SK-N-SH (cell line): ENCODE data around the gene MROH2B. TPM values are rescaled to one million over a fixed set of nuclear protein-coding genes. Genes with fewer than 3 reads are reported as not detected.

Experiments used
- CTCF ChIA-PET: fragments of 300-600, 350-600 bp; formaldehyde crosslinking; extraction: SDS; loops from one replicate; lab custom pipeline; 2021; lab: Yijun Ruan, JAX
- POLR2A ChIA-PET: fragments of 350-600 bp; sonication (Branson Sonifier 250); formaldehyde crosslinking; extraction: SDS; loops from one replicate; lab custom pipeline; 2020; ENCODE audit warnings: antibody characterized with exemption, inconsistent platforms; lab: Yijun Ruan, JAX
- DNase-seq: peaks from one replicate; pipeline ENCODE4 v3.0.0; 2012
- H2AFZ ChIP-seq: fragments of 200-600 bp; sonication (generic); 2 replicates; pipeline ENCODE4 v1.8.1; 2016; ENCODE audit warnings: antibody characterized with exemption, mild to moderate bottlenecking, low read depth
- H3F3A ChIP-seq: fragments of 200-600 bp; sonication (generic); replicated peaks from 2 replicates; pipeline ENCODE3; 2016; ENCODE audit warnings: antibody characterized with exemption, mild to moderate bottlenecking; ENCODE audit not compliant: insufficient read depth
- H3K27ac ChIP-seq, 2 experiments: fragments of 200-500 bp in 1 of 2; fragments of 200-600 bp in 1 of 2; sonication (Bioruptor generic) in 1 of 2; sonication (generic), shearing (Covaris generic) in 1 of 2; 2 replicates each; pipeline versions ENCODE4 v1.5.1 to v1.6.1; 2014 to 2016; ENCODE audit warnings: low read depth in 2 of 2, inconsistent platforms in 1 of 2, low read length in 1 of 2, mild to moderate bottlenecking in 1 of 2, mixed read lengths in 1 of 2
- H3K27me3 ChIP-seq: fragments of 200-600 bp; sonication (generic), shearing (Covaris generic); 2 replicates; pipeline ENCODE4 v1.6.1; 2016; ENCODE audit warnings: mixed run types; ENCODE audit not compliant: insufficient read depth
- H3K36me3 ChIP-seq, 2 experiments: fragments of 200-500 bp in 1 of 2; fragments of 200-600 bp in 1 of 2; sonication (Bioruptor generic) in 1 of 2; sonication (generic) in 1 of 2; replicated peaks in 1 of 2; 2 replicates each; pipeline versions ENCODE3 to v1.5.1; 2014 to 2016; ENCODE audit warnings: low read length in 1 of 2, mild to moderate bottlenecking in 1 of 2; ENCODE audit not compliant: insufficient read depth in 2 of 2, control insufficient read depth in 1 of 2
- H3K4me1 ChIP-seq, 2 experiments: fragments of 200-500 bp in 1 of 2; fragments of 200-600 bp in 1 of 2; sonication (Bioruptor generic) in 1 of 2; sonication (generic), shearing (Covaris generic) in 1 of 2; 2 replicates each; pipeline versions ENCODE4 v1.5.1 to v1.6.1; 2014 to 2016; ENCODE audit warnings: low read depth in 1 of 2, low read length in 1 of 2, mixed run types in 1 of 2; ENCODE audit not compliant: insufficient read depth in 2 of 2, control insufficient read depth in 1 of 2
- H3K4me2 ChIP-seq: fragments of 200-600 bp; sonication (generic), shearing (Covaris generic); 2 replicates; pipeline ENCODE4 v1.6.1; 2017; ENCODE audit warnings: mixed run types
- H3K4me3 ChIP-seq, 2 experiments: fragments of 200-500 bp in 1 of 2; fragments of 200-600 bp in 1 of 2; sonication (Bioruptor generic) in 1 of 2; sonication (generic), shearing (Covaris generic) in 1 of 2; 2 replicates each; pipeline versions ENCODE4 v1.5.1 to v1.8.1; 2014 to 2016; ENCODE audit warnings: low read depth in 2 of 2, inconsistent platforms in 1 of 2, low read length in 1 of 2, mild to moderate bottlenecking in 1 of 2, mixed read lengths in 1 of 2, moderate library complexity in 1 of 2
- H3K79me2 ChIP-seq: fragments of 200-600 bp; sonication (generic); 2 replicates; pipeline ENCODE4 v1.8.1; 2017; ENCODE audit warnings: mild to moderate bottlenecking; ENCODE audit not compliant: insufficient read depth
- H3K9ac ChIP-seq: fragments of 200-600 bp; sonication (generic); 2 replicates; pipeline ENCODE4 v1.6.1; 2017; ENCODE audit warnings: mixed run types
- H3K9me2 ChIP-seq: fragments of 200-600 bp; sonication (generic); 2 replicates; pipeline ENCODE4 v1.6.1; 2017; ENCODE audit warnings: mixed run types
- H3K9me3 ChIP-seq: fragments of 200-600 bp; sonication (generic); 2 replicates; pipeline ENCODE4 v1.6.1; 2017; ENCODE audit warnings: mixed run types, mild to moderate bottlenecking, moderate library complexity
- H4K20me1 ChIP-seq: fragments of 200-600 bp; sonication (generic); 2 replicates; pipeline ENCODE4 v1.6.1; 2017; ENCODE audit warnings: mild to moderate bottlenecking, mixed run types; ENCODE audit not compliant: insufficient read depth
- CHD2 ChIP-seq: fragments of 150-350 bp; IDR thresholded peaks from 2 replicates; pipeline ENCODE4 v1.6.1; 2018; ENCODE audit warnings: low read length; ENCODE audit not compliant: partially characterized antibody
- ELF1 ChIP-seq: IDR thresholded peaks from 2 replicates; pipeline ENCODE4 v1.4.0; 2012
- EP300 ChIP-seq, 2 experiments: IDR thresholded peaks; 2 replicates each; pipeline versions ENCODE4 v1.4.0 to v1.6.1; 2012; ENCODE audit warnings: borderline replicate concordance in 1 of 2, low read depth in 1 of 2, low read length in 1 of 2
- EZH2phosphoT487 ChIP-seq: fragments of 200-600 bp; sonication (generic); IDR thresholded peaks from 2 replicates; pipeline ENCODE4 v1.6.1; 2017; ENCODE audit warnings: low read depth, mixed run types, mild to moderate bottlenecking, antibody characterized with exemption, moderate library complexity, borderline replicate concordance
- FOSL2 ChIP-seq: IDR thresholded peaks from 2 replicates; pipeline ENCODE4 v1.4.0; 2012; ENCODE audit warnings: low read depth, mild to moderate bottlenecking, moderate library complexity, borderline replicate concordance
- FOXM1 ChIP-seq: IDR thresholded peaks from 2 replicates; pipeline ENCODE4 v1.4.0; 2012; ENCODE audit warnings: low read depth, mild to moderate bottlenecking
- IRF3 ChIP-seq: fragments of 150-350 bp; IDR thresholded peaks from 2 replicates; pipeline ENCODE4 v1.6.1; 2016; ENCODE audit warnings: mild to moderate bottlenecking, low read depth, low read length
- NFIC ChIP-seq: IDR thresholded peaks from 2 replicates; pipeline ENCODE4 v1.4.0; 2012; ENCODE audit warnings: borderline replicate concordance
- PBX3 ChIP-seq: IDR thresholded peaks from 2 replicates; pipeline ENCODE4; 2012
- RCOR1 ChIP-seq: fragments of 150-350 bp; IDR thresholded peaks from 2 replicates; pipeline ENCODE4 v1.6.1; 2017; ENCODE audit warnings: antibody characterized with exemption, low read length
- RXRA ChIP-seq: IDR thresholded peaks from 2 replicates; pipeline ENCODE4 v1.4.0; 2012; ENCODE audit warnings: low read depth, mild to moderate bottlenecking, borderline replicate concordance
- SIN3A ChIP-seq: IDR thresholded peaks from 2 replicates; pipeline ENCODE4 v1.6.1; 2012; ENCODE audit warnings: low read depth, mild to moderate bottlenecking, low read length, moderate library complexity, borderline replicate concordance
- SMC3 ChIP-seq: IDR thresholded peaks from 2 replicates; pipeline ENCODE4 v1.6.1; 2012; ENCODE audit warnings: low read depth, low read length, improper control_type of control experiment
- USF2 ChIP-seq: fragments of 150-350 bp; IDR thresholded peaks from 2 replicates; pipeline ENCODE4 v1.6.1; 2017; ENCODE audit warnings: antibody characterized with exemption, low read length, low read depth, borderline replicate concordance
- YY1 ChIP-seq: IDR thresholded peaks from 2 replicates; pipeline ENCODE4 v1.4.0; 2012; ENCODE audit warnings: low read depth, mild to moderate bottlenecking
- WGBS: methylation state at CpG from one replicate; pipeline ENCODE4 v1.1.6; 2017; ENCODE audit warnings: low lambda C conversion rate; 5-methylcytosine and 5-hydroxymethylcytosine counted together
- polyA plus RNA-seq, 3 experiments: library from polyadenylated mRNA; depleted of rRNA; stranded (reverse); fragments of >200 nt; gene quantifications; 2 replicates each; pipeline ENCODE4 v1.2.3, GENCODE V29; 2012

MROH2B gene
- polyA plus RNA-seq, 1 of the 3 experiments (the other 2 are of a cell fraction): not detected

GRCh38 chr5:40984884-40985283 lies 86.3 kb downstream of the MROH2B start:
- H3F3A ChIP-seq: no peaks in the 10 kb centered on the region
- DNase-seq: no peak
- H3K4me1 ChIP-seq: no peaks in the 10 kb centered on the region; a peak in 1 of 4 replicates
- no peak overlapping the region for H3K4me2 ChIP-seq
- no peaks in the 10 kb centered on the region for H3K9me3 ChIP-seq
- no peak overlapping the region for H2AFZ ChIP-seq
- H4K20me1 ChIP-seq: no peaks in the 10 kb centered on the region
- no peaks in the 10 kb centered on the region for H3K79me2 ChIP-seq
- peaks cover 0 to 5% of the 10 kb centered on the region in 2 experiments for H3K36me3 ChIP-seq
- POLR2A ChIA-PET: no interaction called here
- H3K27me3 ChIP-seq: no peaks in the 10 kb centered on the region
- TF ChIP-seq USF2: no peak
- TF ChIP-seq, all 33 proteins: peak for 0
- CTCF ChIA-PET: interaction anchor here (1.1 kb wide), 1 partner anchor 143 kb away, joined by 3 read pairs; no protein-coding TSS in a partner anchor
- H3K27ac ChIP-seq: no peak overlapping the region
- no peak overlapping the region for H3K4me3 ChIP-seq
- H3K9ac ChIP-seq: no peak overlapping the region
- WGBS: 20% methylated on average over 3 of the region's 3 CpGs
- no peaks in the 10 kb centered on the region for H3K9me2 ChIP-seq

- H3K4me2 ChIP-seq: no peak overlapping the region
- peaks cover 0 to 8% of the 10 kb centered on the region in 2 experiments for H3K36me3 ChIP-seq
- no peak for DNase-seq
- H3K9ac ChIP-seq: no peak overlapping the region
- H3K27ac ChIP-seq: no peak overlapping the region
- no peak overlapping the region for H2AFZ ChIP-seq
- TF ChIP-seq RXRA: no peak
- TF ChIP-seq YY1: no peak
- TF ChIP-seq EP300 (IDR thresholded peaks at IDR 0.05; ENCODE audit: borderline replicate concordance in 1 of 2, low read depth in 1 of 2, low read length in 1 of 2): no peak
- TF ChIP-seq EZH2phosphoT487: no peak
- no peak for TF ChIP-seq USF2
- TF ChIP-seq PBX3: no peak
- TF ChIP-seq NFIC: no peak
- TF ChIP-seq FOSL2: no peak
- no peak for TF ChIP-seq SMC3
- TF ChIP-seq SIN3A: no peak
- no peak for TF ChIP-seq IRF3
- TF ChIP-seq RCOR1: no peak
- no peak for TF ChIP-seq ELF1
- no peak for TF ChIP-seq FOXM1
- no peak for TF ChIP-seq CHD2
- TF ChIP-seq, all 33 proteins: peak for 0
- Histone ChIP-seq H3K4me3 (no peak overlapping the region), H3K9me2 (no peaks in the 10 kb centered on the region), H3F3A (no peaks in the 10 kb centered on the region), H3K27me3 (no peaks in the 10 kb centered on the region), H3K9me3 (no peaks in the 10 kb centered on the region), H4K20me1 (no peaks in the 10 kb centered on the region), H3K4me1 (no peaks in the 10 kb centered on the region; a peak in 1 of 4 replicates), H3K79me2 (no peaks in the 10 kb centered on the region)
- WGBS: 40% methylated on average over 3 of the region's 3 CpGs
- ChIA-PET POLR2A (no interaction called here), CTCF (no interaction called here)
Observed at GRCh38 chr5:40983781-40984180, 87.4 kb downstream of the MROH2B start.
